Uterus (tissue), 4 donors: Measurements from ENCODE around the gene HOXC12. TPM values are rescaled to one million over a fixed set of nuclear protein-coding genes. Genes with fewer than 3 reads are reported as not detected.

ENCODE experiments used
- DNase-seq, 2 donors: peaks; one replicate each; pipeline ENCODE4 v3.0.0-alpha.2; 2019 to 2020
- H3K27ac ChIP-seq, 2 donors: fragments of 200-600 bp; sonication (generic); 1 replicate in 1 of 2; 2 replicates in 1 of 2; pipeline ENCODE4 v1.5.1; 2016 to 2018
- H3K27me3 ChIP-seq, 2 donors: fragments of 200-600 bp; sonication (generic); one replicate each; pipeline ENCODE4 v1.5.1; 2018 to 2019; ENCODE audit warnings: control low read depth in 1 of 2
- H3K36me3 ChIP-seq, 2 donors: fragments of 200-600 bp; sonication (generic); one replicate each; pipeline ENCODE4 v1.5.1; 2019; ENCODE audit warnings: control low read depth in 1 of 2
- H3K4me1 ChIP-seq, 2 donors: fragments of 200-600 bp; sonication (generic); one replicate each; pipeline ENCODE4 v1.5.1; 2018 to 2019; ENCODE audit warnings: control low read depth in 1 of 2
- H3K4me3 ChIP-seq, 2 donors: fragments of 200-600 bp; sonication (generic); 1 replicate in 1 of 2; 2 replicates in 1 of 2; pipeline ENCODE4 v1.5.1; 2018 to 2019; ENCODE audit warnings: mild to moderate bottlenecking in 1 of 2
- H3K9me3 ChIP-seq, 2 donors: fragments of 200-600 bp; sonication (generic); one replicate each; pipeline ENCODE4 v1.5.1; 2019; ENCODE audit warnings: control low read depth in 1 of 2
- POLR2A ChIP-seq, 2 donors: fragments of 450-650 bp; IDR thresholded peaks; one replicate each; pipeline ENCODE4 v1.6.1; 2016; ENCODE audit warnings: antibody characterized with exemption in 2 of 2, mild to moderate bottlenecking in 1 of 2, moderate library complexity in 1 of 2
- intact Hi-C: fragments of 100-400 bp; cut with DNase I; formaldehyde crosslinking; loops from one replicate; pipeline ENCODE4 v1.15.1; 2023; ENCODE audit warnings: low total_unique reads
- total RNA-seq, 4 donors: library from RNA; depleted of rRNA in 3 of 4; stranded (reverse); fragments of >200 nt in 3 of 4; gene quantifications; one replicate each; pipeline versions ENCODE4 v1.1.0 to v1.2.4, GENCODE V29; 2014 to 2023
- TF ChIP-seq, protein P1 (sequence below), 4 experiments: fragments of 200-600 bp in 2 of 4; fragments of 450-650 bp in 2 of 4; sonication (generic) in 2 of 4; IDR thresholded peaks; one replicate each; pipeline ENCODE4 v1.5.1; 2016 to 2019; ENCODE audit warnings: antibody characterized with exemption in 4 of 4, mild to moderate bottlenecking in 2 of 4, moderate library complexity in 1 of 4
- donor health status: DM: yes; HTN: yes; CAD: no.

HOXC12 gene
- total RNA-seq, 4 donors from 2014 or later, result not detected

DNA sequence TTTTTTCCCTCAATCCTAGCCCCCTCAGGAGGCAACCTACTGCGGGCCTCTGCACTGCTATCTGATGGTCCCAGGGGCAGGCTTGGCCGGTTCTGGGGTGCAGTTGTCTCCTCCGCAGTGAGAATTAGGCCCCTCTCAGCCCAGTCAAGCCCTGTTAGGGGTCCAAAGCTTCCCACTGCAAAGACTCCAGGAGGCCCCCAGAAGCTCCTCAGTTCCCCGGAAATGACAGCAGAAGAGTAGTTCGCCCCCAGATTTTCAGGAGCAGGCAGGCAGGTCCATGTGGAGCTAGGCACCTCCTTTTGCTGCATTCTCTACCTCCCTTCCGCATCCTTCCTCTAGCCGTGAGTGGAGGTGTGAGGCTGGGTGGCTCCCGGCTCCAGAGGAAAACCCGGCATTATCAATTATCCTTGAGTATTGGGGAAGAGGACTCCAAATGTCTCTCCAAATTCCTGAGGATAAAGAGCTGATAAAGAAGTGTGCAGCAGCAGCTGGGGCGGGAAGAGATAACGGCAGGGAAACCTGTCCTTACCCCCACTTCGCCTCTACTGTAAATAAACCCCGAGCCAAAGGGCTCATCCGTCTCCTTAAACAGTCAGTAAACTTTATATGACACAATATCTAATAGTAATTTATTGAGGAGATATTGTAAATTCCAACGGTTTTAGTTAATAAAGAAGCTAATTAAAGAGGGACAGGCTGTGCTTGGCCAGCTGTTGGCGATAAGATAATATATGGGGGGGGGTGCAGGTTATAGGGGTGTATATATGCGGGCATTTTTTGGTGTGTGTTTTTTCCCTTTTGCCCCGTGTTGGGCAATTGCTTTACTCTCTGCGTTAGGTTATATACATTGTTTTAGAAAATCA, 641 bp upstream of the HOXC12 start:
- intact Hi-C loops, result no loop called here
- no peaks in the 10 kb centered on the region for H3K9me3 ChIP-seq

DNA sequence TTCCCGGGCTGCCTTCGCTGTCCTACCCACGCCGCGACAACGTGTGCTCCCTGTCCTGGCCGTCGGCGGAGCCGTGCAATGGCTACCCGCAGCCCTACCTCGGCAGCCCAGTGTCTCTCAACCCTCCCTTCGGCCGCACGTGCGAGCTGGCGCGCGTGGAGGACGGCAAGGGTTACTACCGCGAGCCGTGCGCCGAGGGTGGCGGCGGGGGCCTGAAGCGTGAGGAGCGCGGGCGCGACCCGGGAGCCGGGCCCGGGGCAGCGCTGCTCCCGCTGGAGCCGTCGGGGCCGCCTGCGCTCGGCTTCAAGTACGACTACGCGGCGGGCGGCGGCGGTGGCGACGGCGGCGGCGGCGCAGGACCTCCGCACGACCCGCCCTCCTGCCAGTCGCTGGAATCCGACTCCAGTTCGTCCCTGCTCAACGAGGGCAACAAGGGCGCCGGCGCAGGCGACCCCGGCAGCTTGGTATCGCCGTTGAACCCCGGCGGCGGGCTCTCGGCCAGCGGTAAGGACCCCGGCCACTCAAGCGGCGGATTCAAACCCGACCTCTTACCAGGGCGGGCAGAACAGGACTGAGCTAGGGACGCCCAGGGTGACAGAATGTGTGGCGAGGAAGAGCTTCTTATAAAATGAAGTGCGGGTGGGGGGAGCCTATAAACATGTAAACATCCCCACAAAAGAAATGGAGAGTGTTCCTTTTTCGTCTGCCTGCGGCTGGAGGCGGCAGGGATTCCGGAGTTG, 503 bp downstream of the HOXC12 start:
- no peak overlapping the region for H3K27ac ChIP-seq
- DNase-seq, result peak in 1 of 2 donors; percentile 11

More for the DNA sequence above, 641 bp upstream of the HOXC12 start:
- DNase-seq, result no peak
- Histone ChIP-seq H3K4me3 (no peak overlapping the region), H3K27me3 (peaks cover 32 to 88% of the 10 kb centered on the region in 2 donors), H3K36me3 (no peaks in the 10 kb centered on the region), H3K4me1 (no peaks in the 10 kb centered on the region), H3K27ac (no peak overlapping the region)
- TF ChIP-seq, protein P1, sequence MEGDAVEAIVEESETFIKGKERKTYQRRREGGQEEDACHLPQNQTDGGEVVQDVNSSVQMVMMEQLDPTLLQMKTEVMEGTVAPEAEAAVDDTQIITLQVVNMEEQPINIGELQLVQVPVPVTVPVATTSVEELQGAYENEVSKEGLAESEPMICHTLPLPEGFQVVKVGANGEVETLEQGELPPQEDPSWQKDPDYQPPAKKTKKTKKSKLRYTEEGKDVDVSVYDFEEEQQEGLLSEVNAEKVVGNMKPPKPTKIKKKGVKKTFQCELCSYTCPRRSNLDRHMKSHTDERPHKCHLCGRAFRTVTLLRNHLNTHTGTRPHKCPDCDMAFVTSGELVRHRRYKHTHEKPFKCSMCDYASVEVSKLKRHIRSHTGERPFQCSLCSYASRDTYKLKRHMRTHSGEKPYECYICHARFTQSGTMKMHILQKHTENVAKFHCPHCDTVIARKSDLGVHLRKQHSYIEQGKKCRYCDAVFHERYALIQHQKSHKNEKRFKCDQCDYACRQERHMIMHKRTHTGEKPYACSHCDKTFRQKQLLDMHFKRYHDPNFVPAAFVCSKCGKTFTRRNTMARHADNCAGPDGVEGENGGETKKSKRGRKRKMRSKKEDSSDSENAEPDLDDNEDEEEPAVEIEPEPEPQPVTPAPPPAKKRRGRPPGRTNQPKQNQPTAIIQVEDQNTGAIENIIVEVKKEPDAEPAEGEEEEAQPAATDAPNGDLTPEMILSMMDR (IDR thresholded peaks at IDR 0.05), result no peak
- TF ChIP-seq POLR2A (IDR thresholded peaks at IDR 0.05), result no peak

DNA sequence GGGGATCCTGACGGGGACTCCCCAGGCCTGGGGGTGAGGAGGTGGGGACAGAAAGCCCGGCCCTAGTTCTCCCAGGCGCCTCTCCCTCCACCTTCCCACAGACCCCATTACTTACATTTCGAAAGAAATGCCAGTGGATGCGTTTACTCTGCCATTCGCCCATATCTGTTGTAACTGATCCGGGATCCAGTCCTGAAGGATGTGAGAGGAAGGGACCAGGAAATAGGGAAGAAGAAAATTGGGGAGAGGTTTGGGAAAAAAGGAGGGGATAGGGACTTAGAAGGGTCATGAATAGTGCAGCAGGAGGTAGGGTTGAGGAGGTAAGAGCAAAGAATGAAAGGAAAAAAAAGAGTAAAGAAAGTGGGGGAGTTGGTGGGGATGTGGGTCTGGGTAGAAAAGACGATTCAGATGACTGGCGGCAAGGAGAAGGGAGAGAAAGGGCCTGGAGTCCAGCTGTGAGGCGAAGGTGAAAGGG, 1.1 kb downstream of the HOXC12 start:
- Histone ChIP-seq H3K9me3 (no peaks in the 10 kb centered on the region), H3K4me1 (no peaks in the 10 kb centered on the region), H3K27ac (no peak overlapping the region), H3K36me3 (no peaks in the 10 kb centered on the region), H3K27me3 (peaks cover 39 to 87% of the 10 kb centered on the region in 2 donors), H3K4me3 (no peak overlapping the region)
- no peak for DNase-seq
- TF ChIP-seq, protein P1 (IDR thresholded peaks at IDR 0.05), result no peak
- TF ChIP-seq POLR2A (IDR thresholded peaks at IDR 0.05), result no peak
- intact Hi-C loops, result no loop called here

More for the DNA sequence above, 503 bp downstream of the HOXC12 start:
- H3K9me3 ChIP-seq, result no peaks in the 10 kb centered on the region
- intact Hi-C loops, result no loop called here
- no peaks in the 10 kb centered on the region for H3K36me3 ChIP-seq
- peaks cover 39 to 87% of the 10 kb centered on the region in 2 donors for H3K27me3 ChIP-seq
- TF ChIP-seq POLR2A (IDR thresholded peaks at IDR 0.05), result no peak
- TF ChIP-seq, protein P1 (IDR thresholded peaks at IDR 0.05), result no peak
- no peaks in the 10 kb centered on the region for H3K4me1 ChIP-seq
- no peak overlapping the region for H3K4me3 ChIP-seq

DNA sequence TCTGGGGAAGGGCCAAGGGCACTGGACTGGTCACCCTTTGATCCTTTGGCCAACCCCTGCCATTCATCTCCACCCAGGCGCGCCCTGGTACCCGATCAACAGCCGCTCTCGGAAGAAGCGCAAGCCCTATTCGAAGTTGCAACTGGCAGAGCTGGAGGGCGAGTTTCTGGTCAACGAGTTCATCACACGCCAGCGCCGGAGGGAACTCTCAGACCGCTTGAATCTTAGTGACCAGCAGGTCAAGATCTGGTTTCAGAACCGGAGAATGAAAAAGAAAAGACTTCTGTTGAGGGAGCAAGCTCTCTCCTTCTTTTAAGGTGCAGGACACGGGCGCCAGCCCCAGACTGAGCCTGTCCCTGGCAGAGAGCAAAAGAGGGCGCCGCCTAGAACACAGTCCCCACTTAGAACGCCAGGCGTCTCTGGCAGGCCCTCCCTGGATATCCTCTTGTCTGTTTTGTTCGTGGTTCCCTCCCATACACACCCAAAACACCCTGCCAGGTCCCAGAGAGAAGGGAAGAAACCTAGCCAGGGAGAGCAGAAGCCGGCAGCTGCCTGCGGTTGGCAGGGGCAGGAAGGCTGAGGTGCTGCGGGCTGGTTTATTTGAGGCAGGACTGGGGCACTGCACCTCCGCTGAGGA, 1.7 kb downstream of the HOXC12 start:
- intact Hi-C loops, result no loop called here
- H3K36me3 ChIP-seq, result no peaks in the 10 kb centered on the region
- H3K27ac ChIP-seq, result no peak overlapping the region
- no peaks in the 10 kb centered on the region for H3K9me3 ChIP-seq
- H3K4me3 ChIP-seq, result no peak overlapping the region
- peaks cover 37 to 87% of the 10 kb centered on the region in 2 donors for H3K27me3 ChIP-seq
- peak in 1 of 2 donors; percentile 12 for DNase-seq
- H3K4me1 ChIP-seq, result no peaks in the 10 kb centered on the region
- no peak for TF ChIP-seq POLR2A (IDR thresholded peaks at IDR 0.05)
- TF ChIP-seq, protein P1 (IDR thresholded peaks at IDR 0.05), result no peak
